Measurements from ENCODE around the gene SEC14L5. TPM values are rescaled to one million over a fixed set of nuclear protein-coding genes. Genes with fewer than 3 reads are reported as not detected.
"Not testable (repeated sequence)": the region's sequence is repeated elsewhere in the genome, so short reads cannot be mapped to it uniquely, and the experiment has no call there.

SEC14L5 gene
- total RNA-seq, 1 donor from 2014 or later = not detected

DNA sequence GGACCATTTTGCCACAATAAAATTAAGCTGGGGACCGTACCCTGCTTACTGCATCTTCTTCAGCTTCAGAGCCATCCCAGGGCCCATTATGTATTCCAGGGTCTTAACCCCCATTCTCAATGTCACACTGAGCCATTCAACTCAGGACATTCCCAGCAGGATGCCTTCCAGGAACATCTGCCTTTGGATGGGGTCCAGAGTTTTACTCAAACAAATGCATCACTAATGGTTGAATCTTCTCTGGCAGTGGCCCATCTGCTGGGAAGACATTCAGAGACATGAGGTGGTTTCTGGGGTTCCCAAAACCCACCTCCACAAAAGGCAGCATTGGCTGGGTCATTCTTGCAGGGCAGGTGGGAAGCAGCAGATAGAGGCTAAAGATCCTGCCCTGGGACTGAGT, 3.4 kb upstream of the SEC14L5 start:
- no peak for DNase-seq

DNA sequence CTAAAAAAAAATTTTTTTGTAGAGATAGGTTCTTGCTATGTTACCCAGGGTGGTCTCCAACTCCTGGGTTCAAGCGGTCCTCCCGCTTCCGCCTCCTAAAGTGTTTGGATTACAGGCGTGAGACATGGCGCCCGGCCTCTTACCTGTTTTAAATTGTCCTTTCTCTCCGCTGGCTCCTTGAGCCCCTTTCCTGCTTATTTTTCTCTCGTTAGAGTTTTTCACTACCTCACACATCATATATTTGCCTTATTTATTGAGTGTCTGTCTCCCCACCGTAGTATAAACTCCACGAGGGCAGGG, 760 bp upstream of the SEC14L5 start:
- no peak for DNase-seq

DNA sequence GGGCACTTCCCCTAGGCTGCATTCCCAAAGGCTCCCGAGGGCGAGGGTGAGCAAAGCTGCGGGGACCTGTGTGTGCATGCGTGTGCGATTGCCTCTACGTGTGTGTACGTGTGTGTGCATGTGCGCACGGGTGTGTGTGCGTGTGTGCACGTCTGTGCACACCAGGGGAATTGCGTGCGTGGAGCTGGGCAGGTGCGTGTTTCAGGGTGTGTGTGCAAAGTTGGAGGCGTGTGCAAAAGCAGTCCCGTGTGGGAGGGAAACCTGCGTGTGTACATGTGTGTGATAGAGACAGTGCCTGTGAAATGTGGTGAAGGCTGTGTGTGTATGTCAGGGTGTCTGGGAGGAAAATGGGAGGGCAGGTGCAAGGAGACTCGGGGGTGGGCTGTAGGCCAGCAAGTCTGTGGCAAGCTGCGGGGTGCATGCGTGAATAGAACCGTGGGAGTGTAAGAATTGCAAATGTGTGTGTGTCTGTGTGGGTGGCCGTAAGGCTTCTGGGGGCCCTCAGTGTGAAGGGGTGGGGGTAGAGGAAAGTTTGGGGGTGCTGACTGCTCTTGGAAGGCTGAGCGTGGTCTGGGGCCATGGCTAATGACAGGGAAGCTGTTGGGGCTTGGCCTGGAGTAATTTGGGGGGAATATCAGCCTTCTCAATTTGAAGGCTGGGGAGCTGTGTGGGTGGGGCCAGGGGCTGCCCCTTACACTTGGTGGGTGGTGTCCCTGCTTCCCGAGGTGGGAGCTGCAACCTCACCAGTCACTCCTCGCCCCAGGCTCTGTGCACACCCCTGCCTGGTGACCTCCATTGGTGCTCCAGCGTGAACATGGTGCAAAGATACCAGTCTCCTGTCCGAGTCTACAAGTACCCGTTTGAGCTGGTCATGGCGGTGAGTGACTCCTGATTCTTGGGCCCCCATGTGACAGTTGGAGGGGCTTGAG, 644 bp downstream of the SEC14L5 start:
- DNase-seq = no peak

DNA sequence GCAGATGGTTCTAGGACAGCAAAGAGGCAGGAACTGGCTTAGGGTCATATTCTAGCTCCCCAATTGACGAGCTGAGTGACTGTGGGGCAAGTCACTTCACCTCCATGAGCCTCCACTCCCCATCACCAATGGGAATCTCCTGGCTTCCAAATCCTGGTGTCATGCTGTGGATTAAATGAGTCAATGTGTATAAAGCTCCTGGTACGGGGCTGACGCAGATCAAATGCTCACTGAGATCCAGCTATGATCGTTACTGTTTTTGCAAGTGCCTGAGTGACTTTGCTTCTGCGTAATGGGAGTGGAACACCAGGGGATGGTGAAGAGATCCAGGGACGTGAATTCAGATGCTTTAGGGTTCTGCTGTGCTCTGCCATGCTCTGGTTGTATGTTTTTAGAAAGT, 2.4 kb downstream of the SEC14L5 start:
- no peak for DNase-seq

GRCh38 chr16:4962716-4963115, 4.6 kb downstream of the SEC14L5 start:
- DNase-seq = no peak

DNA sequence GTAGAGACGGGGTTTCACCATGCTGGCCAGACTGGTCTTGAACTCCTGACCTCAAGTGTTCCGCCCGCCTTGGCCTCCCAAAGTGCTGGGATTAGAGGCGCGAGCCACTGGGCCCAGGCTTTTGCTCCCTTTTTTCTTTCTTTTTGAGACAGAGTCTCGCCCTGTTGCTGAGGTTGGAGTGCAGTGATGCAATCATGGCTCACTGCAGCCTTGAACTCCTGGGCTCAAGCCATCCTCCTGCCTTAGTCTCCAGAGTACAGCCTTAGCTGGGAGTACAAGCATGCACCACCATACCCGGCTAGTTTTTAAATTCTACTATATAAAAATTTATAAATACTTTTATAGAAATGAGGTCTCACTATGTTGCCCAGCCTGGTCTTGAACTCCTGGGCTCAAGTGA, 5.4 kb downstream of the SEC14L5 start:
- DNase-seq = not testable (repeated sequence)

DNA sequence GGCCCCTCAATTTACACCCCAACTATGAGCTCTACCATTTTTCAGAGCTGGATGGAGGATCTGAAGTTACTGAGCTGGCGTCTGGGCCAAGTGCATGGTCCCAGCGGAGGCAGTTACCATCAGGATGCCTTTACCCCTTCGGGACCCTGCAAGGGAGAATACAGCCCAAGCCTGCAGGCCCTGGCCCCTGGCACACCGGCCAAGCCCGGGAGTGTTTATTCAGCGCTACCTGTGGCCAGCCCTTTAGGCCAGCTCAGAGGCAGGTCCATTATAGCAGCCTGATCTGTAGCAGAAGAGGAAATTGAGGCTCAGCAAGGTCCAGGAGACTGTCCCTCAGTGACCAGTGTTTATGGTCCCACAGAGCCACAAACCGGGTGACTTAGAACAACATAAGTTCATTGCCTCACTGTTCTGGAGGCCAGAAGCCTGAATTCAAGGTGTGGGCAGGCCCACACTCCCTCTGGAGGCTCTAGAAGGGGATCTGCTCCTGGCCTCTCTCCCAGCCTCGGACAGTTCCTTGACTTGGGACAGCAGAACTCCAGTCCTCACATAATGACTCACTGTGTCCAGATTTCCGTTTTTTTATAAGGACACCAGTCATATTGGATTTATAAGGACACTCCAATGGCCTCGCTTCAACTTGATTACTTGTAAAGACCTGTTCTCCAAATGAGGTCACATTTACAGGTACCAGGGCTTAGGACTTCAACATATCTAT, 8.8 kb downstream of the SEC14L5 start:
- DNase-seq = no peak

DNA sequence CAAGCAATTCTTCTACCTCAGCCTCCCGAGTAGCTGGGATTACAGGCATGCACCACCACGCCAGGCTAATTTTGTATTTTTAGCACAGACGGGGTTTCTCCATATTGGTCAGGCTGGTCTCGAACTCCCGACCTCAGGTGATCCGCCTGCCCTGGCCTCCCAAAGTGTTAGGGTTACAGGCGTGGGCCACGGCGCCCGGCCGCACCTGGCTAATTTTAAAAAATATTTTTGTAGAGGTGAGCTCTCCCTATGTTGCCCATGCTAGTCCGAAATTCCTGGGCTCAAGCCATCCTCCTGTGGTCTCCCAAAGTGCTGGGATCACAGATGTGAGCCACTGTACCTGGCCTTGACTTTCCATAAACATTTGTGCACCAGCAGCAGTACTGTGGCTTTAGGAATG, 10.1 kb downstream of the SEC14L5 start:
- not testable (repeated sequence) for DNase-seq

DNA sequence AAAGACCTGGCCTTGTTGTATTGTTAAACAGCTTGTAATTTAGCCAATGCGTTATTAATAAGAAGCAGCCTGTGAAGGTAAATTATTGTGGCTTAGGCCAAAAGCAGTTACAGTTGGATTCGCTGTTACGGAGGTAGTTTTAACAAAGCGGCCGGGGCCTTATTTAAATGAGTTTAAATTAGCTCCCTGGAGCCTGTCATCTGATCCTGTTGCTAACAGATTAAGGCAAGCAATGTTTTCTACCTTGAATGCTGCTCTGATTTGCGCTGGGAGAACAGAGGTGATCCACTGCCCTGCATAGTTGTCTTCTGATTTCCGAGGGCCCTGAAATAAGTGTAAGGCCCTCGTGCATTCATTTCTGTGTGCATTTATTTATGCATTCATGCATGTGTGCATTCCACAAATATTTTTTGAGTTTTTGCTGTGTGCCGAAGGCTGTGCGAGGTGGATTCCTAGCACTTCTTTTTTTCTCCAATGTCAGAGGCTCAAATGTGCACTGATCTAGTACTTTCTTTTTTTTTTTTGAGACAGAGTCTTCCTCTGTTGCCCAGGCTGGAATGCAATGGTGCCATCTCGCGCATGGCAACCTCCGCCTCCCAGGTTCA, 10.9 kb downstream of the SEC14L5 start:
- DNase-seq = no peak

GRCh38 chr16:4970010-4970409, 11.9 kb downstream of the SEC14L5 start:
- no peak for DNase-seq

- DNase-seq = no peak
Measured at GRCh38 chr16:4972938-4973587, 14.9 kb downstream of the SEC14L5 start.

GRCh38 chr16:4976079-4976478, 17.9 kb downstream of the SEC14L5 start:
- no peak for DNase-seq

DNA sequence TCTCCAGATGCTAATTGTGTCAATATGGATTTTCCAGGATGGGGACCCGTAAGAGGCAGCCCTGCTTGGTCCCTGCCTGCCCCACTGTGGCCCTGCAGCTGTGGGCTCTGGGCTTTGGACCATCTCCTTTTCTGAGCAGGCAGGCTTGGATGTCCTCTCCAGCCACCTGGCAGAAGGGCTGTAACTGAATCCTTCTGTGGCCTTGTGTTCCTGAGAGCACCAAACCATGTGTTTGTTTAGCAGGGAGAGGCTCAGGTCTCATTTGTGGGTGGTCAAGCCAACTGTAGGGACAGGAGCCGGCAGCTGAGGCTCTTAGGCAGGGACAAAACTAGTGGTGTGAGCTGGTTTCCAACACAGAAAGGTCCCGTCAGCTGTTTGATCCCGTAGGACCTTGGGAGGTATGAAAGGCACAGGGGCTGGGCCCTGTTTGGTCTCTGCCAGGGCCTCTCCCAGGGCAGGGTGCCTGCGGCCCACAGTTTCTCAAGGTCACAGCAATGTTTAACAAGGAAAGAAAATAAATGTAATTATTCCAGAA, 18.5 kb downstream of the SEC14L5 start:
- DNase-seq = no peak

DNA sequence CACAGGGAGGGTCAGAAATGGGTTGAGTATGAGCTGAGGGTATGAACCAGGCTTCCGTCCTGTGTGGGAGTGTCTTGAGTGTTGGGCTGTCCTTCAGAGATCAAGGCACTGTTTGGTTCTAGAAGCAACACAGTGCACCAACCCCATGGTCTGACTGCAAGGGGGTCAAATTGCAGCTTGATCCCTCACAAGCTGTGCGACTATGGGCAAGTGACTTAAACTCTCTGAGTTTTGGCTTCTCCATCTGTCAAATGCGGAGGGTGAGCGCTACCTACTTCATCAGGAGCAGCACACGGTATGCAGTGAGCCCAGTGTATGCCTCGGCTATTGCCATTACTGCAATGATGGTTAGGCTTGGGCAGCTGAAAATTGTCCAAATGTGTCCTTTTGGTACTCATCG, 21.0 kb downstream of the SEC14L5 start:
- DNase-seq = no peak

- no peak for DNase-seq
Measured at GRCh38 chr16:4979736-4980660, 21.9 kb downstream of the SEC14L5 start.

DNA sequence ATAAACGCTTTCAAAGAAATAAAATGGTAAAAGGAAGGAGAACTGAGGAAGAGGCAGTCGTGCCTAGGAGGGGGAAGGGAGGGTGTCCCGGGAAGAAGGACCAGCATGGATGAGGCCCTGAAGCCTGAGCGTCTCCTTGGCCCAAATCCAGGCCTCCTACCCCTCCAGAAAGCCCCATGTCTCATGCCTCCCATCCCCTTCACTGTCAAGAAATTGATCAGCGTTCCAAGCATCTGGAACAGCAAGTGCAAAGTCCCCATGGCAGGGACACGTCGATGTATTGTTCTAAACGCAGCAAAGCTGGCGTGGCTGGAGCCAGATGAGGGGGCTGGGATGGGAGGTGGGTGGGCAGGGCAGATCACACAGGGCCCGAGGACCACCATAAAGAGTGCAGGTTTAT, 22.6 kb downstream of the SEC14L5 start:
- no peak for DNase-seq

DNA sequence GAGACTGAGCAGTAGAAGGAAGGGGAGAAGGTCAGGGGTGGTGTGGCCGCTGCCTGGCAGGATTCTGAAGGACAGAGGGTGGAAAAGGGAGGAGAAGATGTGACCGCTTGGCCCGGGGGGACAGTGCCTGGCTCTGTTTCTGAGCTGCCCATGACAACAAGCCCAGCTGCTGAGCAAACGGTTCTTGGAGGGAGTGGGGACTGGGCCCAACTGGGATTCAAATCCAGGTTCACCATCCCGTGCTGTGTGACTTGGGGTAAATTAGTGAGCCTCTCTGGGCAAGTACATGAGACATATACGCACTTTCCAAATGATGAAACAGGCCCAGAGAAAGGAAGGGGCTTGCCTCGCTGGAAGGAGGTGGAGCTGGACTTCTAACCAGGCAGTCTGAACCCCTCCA, 23.3 kb downstream of the SEC14L5 start:
- DNase-seq = no peak

DNA sequence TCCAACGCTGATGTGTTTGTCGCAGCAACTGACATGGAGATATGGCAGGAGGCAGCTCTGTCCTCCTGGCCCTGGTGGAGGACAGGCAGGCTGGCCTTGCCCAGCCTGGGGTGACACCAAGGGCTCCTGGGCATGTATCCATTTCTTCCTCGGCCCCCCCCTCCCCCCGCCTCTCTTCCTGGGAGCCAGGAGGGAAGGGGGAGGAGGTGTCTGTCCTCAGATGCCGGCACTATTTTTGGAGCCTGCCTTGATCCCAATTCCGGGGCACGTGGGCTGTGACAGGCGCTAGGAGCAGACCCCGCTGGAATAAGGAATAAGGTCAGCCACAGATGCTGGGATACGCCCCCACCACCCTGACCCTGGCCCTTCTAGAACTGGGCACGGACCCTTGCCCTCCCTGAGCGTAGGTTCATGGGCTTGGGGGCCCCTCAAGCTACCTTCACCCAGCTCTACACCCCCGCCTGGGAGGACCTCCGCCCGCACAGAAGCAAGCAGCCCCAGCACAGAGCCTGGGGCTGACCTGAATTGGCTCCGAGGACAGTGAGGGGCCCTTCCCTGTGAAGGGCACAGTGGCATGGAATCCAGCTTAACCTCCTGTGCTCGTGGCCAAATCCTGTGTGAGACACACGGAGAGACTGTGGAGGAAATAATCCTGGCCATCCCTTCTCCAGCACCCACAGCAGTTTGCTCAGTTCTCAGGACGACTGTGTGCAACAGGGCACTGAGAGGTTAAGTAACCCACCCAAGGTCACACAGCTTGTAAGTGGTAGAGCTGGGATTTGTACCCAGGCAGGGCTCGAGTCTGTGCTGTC, 24.1 kb downstream of the SEC14L5 start:
- no peak for DNase-seq

DNA sequence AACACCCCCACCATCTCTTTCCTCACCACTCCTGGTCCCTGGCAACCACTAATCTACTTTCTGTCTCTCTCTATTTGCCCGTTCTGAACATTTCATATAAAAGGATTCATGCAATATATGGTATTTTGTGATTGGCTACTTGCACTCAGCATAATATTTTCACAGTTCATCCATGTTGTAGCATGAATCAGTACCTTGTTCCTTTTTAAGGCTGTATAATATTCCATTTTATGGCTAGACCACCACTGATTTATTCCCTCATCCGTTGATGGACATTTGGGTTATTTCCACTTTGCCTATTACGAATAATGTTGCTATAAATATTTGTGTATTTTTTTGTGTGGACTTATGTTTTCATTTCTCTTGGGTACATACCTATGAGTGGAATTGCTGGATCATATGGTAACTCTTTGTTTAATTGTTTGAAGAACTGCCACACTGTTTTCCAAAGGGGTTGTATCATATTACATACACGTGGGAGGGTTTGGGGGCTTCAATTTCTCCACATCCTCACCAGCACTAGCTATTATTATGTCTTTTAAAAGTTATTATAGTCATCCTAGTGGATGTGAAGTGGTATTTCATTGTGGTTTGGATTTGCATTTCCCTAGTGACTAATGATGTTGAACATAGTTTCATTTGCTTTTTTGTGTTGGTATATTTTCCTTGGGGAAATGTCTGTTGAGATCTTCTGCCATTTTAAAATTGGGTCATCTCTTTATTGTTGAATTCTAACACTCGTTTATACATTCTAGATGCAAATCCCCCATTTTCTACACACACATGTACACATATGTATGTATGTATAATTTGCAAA, 26.3 kb downstream of the SEC14L5 start:
- DNase-seq = no peak

DNA sequence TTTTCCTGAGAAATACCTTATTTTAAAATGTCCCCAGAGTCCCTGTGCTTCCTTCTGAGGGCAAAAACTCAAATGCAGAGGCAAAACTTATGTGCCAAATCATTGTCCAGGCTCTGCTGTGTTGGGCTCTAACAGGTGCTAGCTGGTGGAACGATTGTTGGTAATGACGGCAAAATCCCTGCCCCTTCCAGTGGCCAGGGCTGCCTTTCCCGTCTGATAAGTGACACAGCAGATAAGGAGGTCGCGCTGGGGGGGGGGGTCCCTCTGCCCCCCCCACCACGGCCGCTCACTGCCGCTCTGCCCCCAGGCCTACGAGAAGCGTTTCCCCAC, 29.1 kb downstream of the SEC14L5 start:
- no peak for DNase-seq

All from dermis blood vessel endothelial cell (primary cell).